GM12875 (cell line): ENCODE results near the gene NXPH1.

Experiments used
- H3K4me3 ChIP-seq: one replicate; pipeline ENCODE4 v1.5.1; 2011; ENCODE audit warnings: low read depth, low read length, control low read depth
- TF ChIP-seq, protein P1 (sequence below): IDR thresholded peaks from 2 replicates; pipeline ENCODE4 v1.5.1; 2011; ENCODE audit warnings: low read depth, mild to moderate bottlenecking, control low read depth, inconsistent platforms, low read length, moderate library complexity, borderline replicate concordance; ENCODE audit not compliant: insufficient read depth

The NXPH1 gene

DNA sequence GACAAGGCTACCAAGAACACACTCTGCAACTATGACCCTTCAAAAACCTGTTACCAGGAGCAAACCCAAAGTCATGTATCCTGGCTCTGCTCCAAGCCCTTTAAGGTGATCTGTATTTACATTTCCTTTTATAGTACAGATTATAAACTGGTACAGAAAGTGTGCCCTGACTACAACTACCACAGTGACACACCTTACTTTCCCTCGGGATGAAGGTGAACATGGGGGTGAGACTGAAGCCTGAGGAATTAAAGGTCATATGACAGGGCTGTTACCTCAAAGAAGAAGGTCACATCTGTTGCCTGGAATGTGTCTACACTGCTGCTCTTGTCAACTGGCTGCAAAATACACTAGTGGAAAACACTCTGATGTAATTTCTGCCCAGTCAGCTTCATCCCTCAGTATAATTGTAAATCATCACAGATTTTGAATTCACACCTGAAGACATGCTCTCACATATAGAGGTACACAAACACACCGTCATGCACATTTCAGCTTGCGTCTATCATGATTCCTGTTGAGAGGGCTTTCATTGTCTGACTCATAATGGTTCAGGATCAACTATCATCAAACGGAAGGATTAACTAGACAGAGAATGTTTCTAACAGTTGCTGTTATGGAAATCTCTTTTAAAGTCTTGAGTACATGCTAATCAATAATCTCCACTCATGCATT is 318.3 kb downstream of the NXPH1 start:
- TF ChIP-seq, protein P1, sequence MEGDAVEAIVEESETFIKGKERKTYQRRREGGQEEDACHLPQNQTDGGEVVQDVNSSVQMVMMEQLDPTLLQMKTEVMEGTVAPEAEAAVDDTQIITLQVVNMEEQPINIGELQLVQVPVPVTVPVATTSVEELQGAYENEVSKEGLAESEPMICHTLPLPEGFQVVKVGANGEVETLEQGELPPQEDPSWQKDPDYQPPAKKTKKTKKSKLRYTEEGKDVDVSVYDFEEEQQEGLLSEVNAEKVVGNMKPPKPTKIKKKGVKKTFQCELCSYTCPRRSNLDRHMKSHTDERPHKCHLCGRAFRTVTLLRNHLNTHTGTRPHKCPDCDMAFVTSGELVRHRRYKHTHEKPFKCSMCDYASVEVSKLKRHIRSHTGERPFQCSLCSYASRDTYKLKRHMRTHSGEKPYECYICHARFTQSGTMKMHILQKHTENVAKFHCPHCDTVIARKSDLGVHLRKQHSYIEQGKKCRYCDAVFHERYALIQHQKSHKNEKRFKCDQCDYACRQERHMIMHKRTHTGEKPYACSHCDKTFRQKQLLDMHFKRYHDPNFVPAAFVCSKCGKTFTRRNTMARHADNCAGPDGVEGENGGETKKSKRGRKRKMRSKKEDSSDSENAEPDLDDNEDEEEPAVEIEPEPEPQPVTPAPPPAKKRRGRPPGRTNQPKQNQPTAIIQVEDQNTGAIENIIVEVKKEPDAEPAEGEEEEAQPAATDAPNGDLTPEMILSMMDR, result no peak
- no peak overlapping the region for H3K4me3 ChIP-seq

DNA sequence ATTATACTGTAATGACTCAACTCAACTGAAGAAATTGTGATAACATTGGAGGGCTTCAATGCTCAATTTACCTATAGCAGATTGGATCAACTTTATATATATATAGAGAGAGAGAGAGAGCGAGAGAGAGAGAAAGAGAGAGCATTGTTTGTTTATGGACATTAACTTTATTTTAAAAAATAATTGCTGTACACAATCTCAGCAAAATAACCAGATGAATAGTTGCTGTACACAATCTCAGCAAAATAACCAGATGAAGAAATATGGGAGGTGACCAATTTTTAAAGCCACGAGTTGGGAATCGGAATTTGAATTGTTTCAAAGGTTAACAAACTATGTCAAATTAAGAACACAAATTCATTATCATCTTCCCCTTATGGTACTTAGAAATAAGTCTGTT is 319.9 kb downstream of the NXPH1 start:
- H3K4me3 ChIP-seq, result no peak overlapping the region
- TF ChIP-seq, protein P1, result no peak

DNA sequence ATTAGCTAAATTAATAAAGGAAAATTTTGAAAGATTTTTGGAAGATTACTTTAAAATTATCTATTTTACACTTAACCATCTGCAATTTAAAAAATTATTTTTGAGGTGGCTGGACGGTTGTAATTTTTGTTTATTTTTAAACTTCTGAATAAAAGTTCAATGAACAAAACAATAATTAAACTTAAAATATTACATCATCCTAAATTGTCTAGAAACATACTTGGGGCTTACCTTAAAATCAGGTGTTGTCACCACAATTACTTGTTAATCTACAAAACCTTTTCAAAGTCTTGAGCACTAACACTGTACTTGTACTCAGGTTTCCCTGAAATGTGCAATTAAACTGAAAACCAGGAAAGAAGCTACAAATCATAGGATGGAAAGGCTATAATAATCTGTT is 328.3 kb downstream of the NXPH1 start:
- H3K4me3 ChIP-seq, result no peak overlapping the region
- TF ChIP-seq, protein P1, result no peak

DNA sequence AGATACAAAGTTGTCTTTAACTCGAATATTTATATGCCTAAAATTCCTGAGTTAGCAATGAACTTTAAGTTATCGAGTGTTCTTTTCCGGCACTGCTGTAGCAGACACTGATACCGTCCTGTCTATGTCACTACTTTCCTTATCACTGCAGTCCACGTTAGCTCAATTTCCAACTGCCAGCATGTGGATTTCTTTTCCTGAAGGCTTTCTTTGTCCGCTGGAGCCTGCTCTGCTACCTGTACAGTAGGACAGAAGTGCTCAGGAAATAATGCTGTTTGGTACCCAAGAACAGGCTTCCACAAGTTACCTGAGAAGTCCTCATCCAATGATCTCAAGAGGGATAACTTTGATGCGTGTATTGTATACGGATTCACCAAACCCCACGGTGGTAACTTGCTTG is 329.4 kb downstream of the NXPH1 start:
- no peak overlapping the region for H3K4me3 ChIP-seq
- TF ChIP-seq, protein P1, result no peak

DNA sequence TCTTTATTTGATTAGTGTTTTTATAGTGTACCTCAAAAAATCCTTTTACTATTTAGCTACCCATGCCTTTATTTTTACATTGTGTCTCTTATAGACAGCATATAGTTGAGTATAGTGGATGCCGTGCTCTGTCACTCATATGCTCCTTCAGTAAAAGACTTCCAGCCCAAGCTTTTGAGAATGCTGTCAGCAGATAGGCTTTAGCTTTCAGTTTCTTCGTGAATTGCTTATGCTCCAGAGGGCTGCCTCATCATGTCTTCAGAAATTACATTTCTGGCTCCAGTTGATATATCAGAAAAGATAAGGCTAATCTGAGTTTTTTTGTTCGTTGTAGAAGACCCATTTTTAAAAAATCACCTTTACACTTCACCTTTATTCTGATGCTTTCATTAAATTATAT is 332.0 kb downstream of the NXPH1 start:
- H3K4me3 ChIP-seq, result no peak overlapping the region
- TF ChIP-seq, protein P1, result no peak

DNA sequence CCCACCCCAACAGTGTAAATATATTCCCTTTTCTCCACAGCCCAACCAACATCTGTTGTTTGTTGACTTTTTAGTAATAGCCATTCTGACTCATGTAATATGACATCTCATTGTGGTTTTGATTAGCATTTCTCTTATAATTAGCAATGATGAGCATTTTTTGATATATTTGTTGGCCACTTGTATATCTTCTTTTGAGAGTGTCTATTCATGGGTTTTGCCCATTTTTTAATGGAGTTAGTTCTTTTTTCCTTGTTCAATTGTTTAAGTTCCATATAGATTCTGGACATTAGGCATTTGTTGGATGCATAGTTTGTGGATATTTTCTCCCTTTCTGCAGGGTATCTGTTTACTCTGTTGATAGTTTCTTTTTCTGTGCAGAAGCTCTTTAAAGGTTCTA is 340.1 kb downstream of the NXPH1 start:
- TF ChIP-seq, protein P1, result no peak
- H3K4me3 ChIP-seq, result no peak overlapping the region

DNA sequence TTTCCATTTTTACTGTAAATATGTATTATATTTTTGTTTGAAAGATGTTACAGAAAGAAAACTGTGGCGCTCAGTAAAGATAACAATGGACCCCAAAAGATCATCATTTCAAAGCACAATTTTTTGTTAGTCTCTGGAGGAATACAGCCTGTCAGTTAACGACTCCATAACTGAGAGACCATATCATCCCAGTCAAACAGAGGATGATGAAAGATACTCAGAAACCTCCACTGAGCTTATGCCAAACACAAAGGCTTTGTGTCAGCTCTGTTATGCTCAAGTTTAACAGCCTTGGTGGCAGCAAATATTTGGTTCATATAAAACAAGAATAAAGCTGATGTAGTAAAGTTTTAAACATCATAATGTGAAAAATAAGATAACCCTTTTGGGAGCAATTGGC is 345.1 kb downstream of the NXPH1 start:
- no peak overlapping the region for H3K4me3 ChIP-seq
- TF ChIP-seq, protein P1, result no peak
